GM23338 (cell line): ENCODE data around the gene KLHL22. TPM values are rescaled to one million over a fixed set of nuclear protein-coding genes. Genes with fewer than 3 reads are reported as not detected.

Experiments used
- ATAC-seq: fragments of 200-7000 bp; cut with Tn5 transposase; 3 replicates; pipeline ENCODE4 v1.9.1; 2020
- DNase-seq: peaks from one replicate; pipeline ENCODE4 v3.0.0-alpha.2; 2015; ENCODE audit warnings: low spot score
- H2AFZ ChIP-seq: fragments of 200-600 bp; sonication (generic); 2 replicates; pipeline ENCODE4 v1.8.0; 2016; ENCODE audit warnings: antibody characterized with exemption, mild to moderate bottlenecking, moderate library complexity
- H3F3A ChIP-seq: fragments of 200-600 bp; sonication (generic); replicated peaks from 2 replicates; pipeline ENCODE4 v1.8.0; 2017; ENCODE audit warnings: antibody characterized with exemption, mixed run types, low read depth
- H3K27ac ChIP-seq: fragments of 200-600 bp; sonication (generic); 2 replicates; pipeline ENCODE4 v1.6.1; 2016; ENCODE audit warnings: low read depth
- H3K27me3 ChIP-seq: fragments of 200-600 bp; sonication (generic); 2 replicates; pipeline ENCODE4 v1.8.0; 2016; ENCODE audit warnings: mild to moderate bottlenecking, mixed run types, moderate library complexity; ENCODE audit not compliant: insufficient read depth
- H3K36me3 ChIP-seq: fragments of 200-600 bp; sonication (generic); 2 replicates; pipeline ENCODE4 v1.8.0; 2016; ENCODE audit warnings: mild to moderate bottlenecking; ENCODE audit not compliant: insufficient read depth
- H3K4me1 ChIP-seq: fragments of 200-600 bp; sonication (generic); 2 replicates; pipeline ENCODE4 v1.8.0; 2016; ENCODE audit warnings: mild to moderate bottlenecking, moderate library complexity; ENCODE audit not compliant: insufficient read depth
- H3K4me2 ChIP-seq: fragments of 200-600 bp; sonication (generic); 2 replicates; pipeline ENCODE4 v1.7.1; 2017; ENCODE audit warnings: mixed run types
- H3K4me3 ChIP-seq: fragments of 200-600 bp; sonication (generic); 2 replicates; pipeline ENCODE4 v1.6.1; 2016; ENCODE audit warnings: mixed run types
- H3K79me2 ChIP-seq: fragments of 200-600 bp; sonication (generic); replicated peaks from 2 replicates; pipeline ENCODE4 v1.8.0; 2017; ENCODE audit warnings: mild to moderate bottlenecking; ENCODE audit not compliant: insufficient read depth
- H3K9me2 ChIP-seq: fragments of 200-600 bp; sonication (generic); 2 replicates; pipeline ENCODE4 v1.8.0; 2017; ENCODE audit not compliant: insufficient read depth
- H4K20me1 ChIP-seq: fragments of 200-600 bp; sonication (generic); replicated peaks from 2 replicates; pipeline ENCODE4 v1.8.0; 2017; ENCODE audit warnings: mild to moderate bottlenecking; ENCODE audit not compliant: insufficient read depth
- H3K27ac Mint-ChIP-seq: 2 replicates; pipeline ENCODE4 v1.8.0; 2020; ENCODE audit warnings: inconsistent platforms, mild to moderate bottlenecking, moderate library complexity, mixed read lengths
- H3K27me3 Mint-ChIP-seq: 3 replicates; pipeline ENCODE4 v1.8.0; 2022; ENCODE audit warnings: low read depth, mild to moderate bottlenecking, moderate library complexity, mixed read lengths, inconsistent platforms; ENCODE audit not compliant: insufficient read depth, poor library complexity
- H3K36me3 Mint-ChIP-seq: 3 replicates; pipeline ENCODE4 v1.8.0; 2021; ENCODE audit warnings: low read depth, mild to moderate bottlenecking, inconsistent platforms, moderate library complexity, mixed read lengths
- H3K4me1 Mint-ChIP-seq: 3 replicates; pipeline ENCODE4 v1.8.0; 2020; ENCODE audit warnings: mild to moderate bottlenecking, inconsistent platforms, mixed read lengths
- H3K4me3 Mint-ChIP-seq: 3 replicates; pipeline ENCODE4 v1.8.0; 2021; ENCODE audit warnings: moderate library complexity, mild to moderate bottlenecking, inconsistent platforms, mixed read lengths
- H3K9me3 Mint-ChIP-seq: 3 replicates; pipeline ENCODE4 v1.8.0; 2020; ENCODE audit warnings: moderate library complexity, mild to moderate bottlenecking, inconsistent platforms, mixed read lengths
- CREB1 ChIP-seq: fragments of 250-450 bp; sonication (Bioruptor Pico); IDR thresholded peaks from 2 replicates; pipeline ENCODE4 v1.5.0; 2020; ENCODE audit warnings: low read depth, mild to moderate bottlenecking, moderate library complexity
- EZH2 ChIP-seq: fragments of 200-600 bp; sonication (generic); IDR thresholded peaks from one replicate; pipeline ENCODE4 v1.8.0; 2017; ENCODE audit warnings: antibody characterized with exemption, mild to moderate bottlenecking, low read depth; ENCODE audit not compliant: unreplicated experiment
- EZH2phosphoT487 ChIP-seq: fragments of 200-600 bp; sonication (generic); IDR thresholded peaks from one replicate; pipeline ENCODE4 v1.8.1; 2018; ENCODE audit warnings: antibody characterized with exemption; ENCODE audit not compliant: unreplicated experiment
- JUNB ChIP-seq: IDR thresholded peaks from one replicate; pipeline ENCODE4 v1.6.1; 2016; ENCODE audit warnings: antibody characterized with exemption; ENCODE audit not compliant: unreplicated experiment
- NANOG ChIP-seq: IDR thresholded peaks from 2 replicates; pipeline ENCODE4 v1.6.1; 2016; ENCODE audit warnings: antibody characterized with exemption, borderline replicate concordance
- POLR2AphosphoS5 ChIP-seq: IDR thresholded peaks from 2 replicates; pipeline ENCODE4 v1.6.1; 2016; ENCODE audit warnings: antibody characterized with exemption, low read depth
- STAT1 ChIP-seq: IDR thresholded peaks from one replicate; pipeline ENCODE4 v1.6.1; 2016; ENCODE audit warnings: antibody characterized with exemption; ENCODE audit not compliant: unreplicated experiment
- ZNF114 ChIP-seq: fragments of 250-450 bp; sonication (Bioruptor Pico); IDR thresholded peaks from 2 replicates; pipeline ENCODE4 v1.5.0; 2020; ENCODE audit warnings: mild to moderate bottlenecking, moderate library complexity
- ZNF331 ChIP-seq: fragments of 250-450 bp; sonication (Bioruptor Pico); IDR thresholded peaks from 2 replicates; pipeline ENCODE4 v1.5.0; 2020; ENCODE audit warnings: low read depth, mild to moderate bottlenecking, moderate library complexity
- polyA plus RNA-seq: library from polyadenylated mRNA; unstranded; fragments of >200 nt; fragmentation: Nextera tagmentation; extraction: Ambion mirVana; gene quantifications from 2 replicates; pipeline ENCODE4 v1.2.1, GENCODE V29; 2016
- total RNA-seq: library from RNA; depleted of rRNA; stranded (reverse); fragments of >200 nt; shearing (Covaris generic); gene quantifications from 2 replicates; pipeline ENCODE4 v1.2.3, GENCODE V29; 2014
- TF ChIP-seq, protein P1 (sequence below): IDR thresholded peaks from 2 replicates; pipeline ENCODE4 v1.6.1; 2016; ENCODE audit warnings: antibody characterized with exemption
- TF ChIP-seq, protein P2 (sequence below), 2 experiments: fragments of 200-600 bp in 1 of 2; sonication (generic) in 1 of 2; conservative IDR thresholded peaks; 2 replicates each; pipeline versions ENCODE4 v1.5.1 to v1.6.1; 2016 to 2017; ENCODE audit warnings: antibody characterized with exemption in 2 of 2, low read depth in 2 of 2, mild to moderate bottlenecking in 2 of 2, moderate library complexity in 1 of 2
- TF ChIP-seq, protein P3 (sequence below): IDR thresholded peaks from one replicate; pipeline ENCODE4 v1.6.1; 2018; ENCODE audit warnings: antibody characterized with exemption; ENCODE audit not compliant: unreplicated experiment
- TF ChIP-seq, protein P4 (sequence below): fragments of 250-450 bp; sonication (Bioruptor Pico); IDR thresholded peaks from 2 replicates; pipeline ENCODE4 v1.5.0; 2020; ENCODE audit warnings: mild to moderate bottlenecking, moderate library complexity

KLHL22 gene
- total and polyA plus RNA-seq, 2 experiments from 2014 or later: 2.4 to 16.0 TPM

DNA sequence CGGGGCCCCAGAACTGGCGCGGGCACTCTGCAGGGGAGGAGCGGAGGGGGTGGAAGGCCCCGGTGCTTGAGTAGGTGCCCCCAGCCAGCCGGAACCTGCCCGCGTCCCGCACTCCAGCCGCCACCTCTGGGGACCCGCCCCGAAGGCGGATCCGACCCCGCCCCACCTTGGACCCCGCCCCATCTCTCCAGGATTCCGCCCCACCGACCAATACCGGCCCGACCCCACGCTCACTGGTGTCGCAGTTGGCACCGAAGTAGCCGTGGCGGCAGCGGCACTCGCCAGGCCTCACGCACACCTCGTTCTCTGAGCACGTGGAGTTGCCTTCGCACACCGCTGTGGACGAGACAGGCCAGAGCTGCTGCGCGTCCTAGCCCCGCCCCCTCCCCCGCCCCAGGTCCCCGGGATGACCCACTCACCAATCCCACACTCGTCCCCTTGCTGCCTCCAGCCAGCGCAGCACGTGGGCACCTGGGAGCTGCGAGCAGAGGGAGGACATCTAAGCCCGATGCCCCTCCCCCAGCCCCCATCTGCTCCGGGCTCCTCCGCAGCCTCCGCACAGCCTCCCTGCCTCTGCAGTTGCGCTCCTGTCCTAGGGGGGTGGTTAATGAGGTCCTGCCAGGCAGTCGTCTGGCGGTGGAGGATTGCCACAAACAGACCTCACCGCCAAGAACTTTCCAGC lies 63.9 kb downstream of the KLHL22 start:
- Histone ChIP-seq H3K4me3 (peak overlapping the region; percentile 48; the same call in 1 of the 2 replicates), H3K36me3 (no peaks in the 10 kb centered on the region), H3K27me3 (peaks cover 98% of the 10 kb centered on the region), H3K27ac (no peak overlapping the region), H3K79me2 (peaks cover 9% of the 10 kb centered on the region), H3K4me1 (peaks cover 4% of the 10 kb centered on the region; the same call in 1 of the 2 replicates), H3F3A (0 out of 2 replicates have a peak, but pooled peaks cover 10% of the 10 kb centered on the region), H3K4me2 (peak overlapping the region; percentile 74; the same call in 1 of the 2 replicates), H4K20me1 (peaks cover 11% of the 10 kb centered on the region; the same call in 1 of the 2 replicates), H2AFZ (no peak overlapping the region), H3K9me2 (no peaks in the 10 kb centered on the region)
- DNase-seq: peak; percentile 43
- Mint-ChIP-seq H3K4me1 (peaks cover 4% of the 10 kb centered on the region), H3K27me3 (peaks cover 90% of the 10 kb centered on the region), H3K27ac (no peak overlapping the region), H3K4me3 (peak overlapping the region; percentile 65), H3K36me3 (peaks cover 7% of the 10 kb centered on the region; the same call in 2 of the 3 replicates), H3K9me3 (no peaks in the 10 kb centered on the region; the same call in none of the 3 replicates)
- peak; percentile 30 for ATAC-seq
- no peak for TF ChIP-seq JUNB
- no peak for TF ChIP-seq NANOG
- no peak for TF ChIP-seq POLR2AphosphoS5
- no peak for TF ChIP-seq ZNF331 (CRISPR knock-in tag)
- TF ChIP-seq, protein P1, sequence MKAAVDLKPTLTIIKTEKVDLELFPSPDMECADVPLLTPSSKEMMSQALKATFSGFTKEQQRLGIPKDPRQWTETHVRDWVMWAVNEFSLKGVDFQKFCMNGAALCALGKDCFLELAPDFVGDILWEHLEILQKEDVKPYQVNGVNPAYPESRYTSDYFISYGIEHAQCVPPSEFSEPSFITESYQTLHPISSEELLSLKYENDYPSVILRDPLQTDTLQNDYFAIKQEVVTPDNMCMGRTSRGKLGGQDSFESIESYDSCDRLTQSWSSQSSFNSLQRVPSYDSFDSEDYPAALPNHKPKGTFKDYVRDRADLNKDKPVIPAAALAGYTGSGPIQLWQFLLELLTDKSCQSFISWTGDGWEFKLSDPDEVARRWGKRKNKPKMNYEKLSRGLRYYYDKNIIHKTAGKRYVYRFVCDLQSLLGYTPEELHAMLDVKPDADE: no peak
- no peak for TF ChIP-seq CREB1 (CRISPR knock-in tag)
- TF ChIP-seq, protein P2, sequence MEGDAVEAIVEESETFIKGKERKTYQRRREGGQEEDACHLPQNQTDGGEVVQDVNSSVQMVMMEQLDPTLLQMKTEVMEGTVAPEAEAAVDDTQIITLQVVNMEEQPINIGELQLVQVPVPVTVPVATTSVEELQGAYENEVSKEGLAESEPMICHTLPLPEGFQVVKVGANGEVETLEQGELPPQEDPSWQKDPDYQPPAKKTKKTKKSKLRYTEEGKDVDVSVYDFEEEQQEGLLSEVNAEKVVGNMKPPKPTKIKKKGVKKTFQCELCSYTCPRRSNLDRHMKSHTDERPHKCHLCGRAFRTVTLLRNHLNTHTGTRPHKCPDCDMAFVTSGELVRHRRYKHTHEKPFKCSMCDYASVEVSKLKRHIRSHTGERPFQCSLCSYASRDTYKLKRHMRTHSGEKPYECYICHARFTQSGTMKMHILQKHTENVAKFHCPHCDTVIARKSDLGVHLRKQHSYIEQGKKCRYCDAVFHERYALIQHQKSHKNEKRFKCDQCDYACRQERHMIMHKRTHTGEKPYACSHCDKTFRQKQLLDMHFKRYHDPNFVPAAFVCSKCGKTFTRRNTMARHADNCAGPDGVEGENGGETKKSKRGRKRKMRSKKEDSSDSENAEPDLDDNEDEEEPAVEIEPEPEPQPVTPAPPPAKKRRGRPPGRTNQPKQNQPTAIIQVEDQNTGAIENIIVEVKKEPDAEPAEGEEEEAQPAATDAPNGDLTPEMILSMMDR (conservative IDR thresholded peaks at IDR 0.05; ENCODE audit: low read depth in 2 of 2): no peak
- no peak for TF ChIP-seq EZH2
- no peak for TF ChIP-seq STAT1
- no peak for TF ChIP-seq EZH2phosphoT487
- TF ChIP-seq, protein P3, sequence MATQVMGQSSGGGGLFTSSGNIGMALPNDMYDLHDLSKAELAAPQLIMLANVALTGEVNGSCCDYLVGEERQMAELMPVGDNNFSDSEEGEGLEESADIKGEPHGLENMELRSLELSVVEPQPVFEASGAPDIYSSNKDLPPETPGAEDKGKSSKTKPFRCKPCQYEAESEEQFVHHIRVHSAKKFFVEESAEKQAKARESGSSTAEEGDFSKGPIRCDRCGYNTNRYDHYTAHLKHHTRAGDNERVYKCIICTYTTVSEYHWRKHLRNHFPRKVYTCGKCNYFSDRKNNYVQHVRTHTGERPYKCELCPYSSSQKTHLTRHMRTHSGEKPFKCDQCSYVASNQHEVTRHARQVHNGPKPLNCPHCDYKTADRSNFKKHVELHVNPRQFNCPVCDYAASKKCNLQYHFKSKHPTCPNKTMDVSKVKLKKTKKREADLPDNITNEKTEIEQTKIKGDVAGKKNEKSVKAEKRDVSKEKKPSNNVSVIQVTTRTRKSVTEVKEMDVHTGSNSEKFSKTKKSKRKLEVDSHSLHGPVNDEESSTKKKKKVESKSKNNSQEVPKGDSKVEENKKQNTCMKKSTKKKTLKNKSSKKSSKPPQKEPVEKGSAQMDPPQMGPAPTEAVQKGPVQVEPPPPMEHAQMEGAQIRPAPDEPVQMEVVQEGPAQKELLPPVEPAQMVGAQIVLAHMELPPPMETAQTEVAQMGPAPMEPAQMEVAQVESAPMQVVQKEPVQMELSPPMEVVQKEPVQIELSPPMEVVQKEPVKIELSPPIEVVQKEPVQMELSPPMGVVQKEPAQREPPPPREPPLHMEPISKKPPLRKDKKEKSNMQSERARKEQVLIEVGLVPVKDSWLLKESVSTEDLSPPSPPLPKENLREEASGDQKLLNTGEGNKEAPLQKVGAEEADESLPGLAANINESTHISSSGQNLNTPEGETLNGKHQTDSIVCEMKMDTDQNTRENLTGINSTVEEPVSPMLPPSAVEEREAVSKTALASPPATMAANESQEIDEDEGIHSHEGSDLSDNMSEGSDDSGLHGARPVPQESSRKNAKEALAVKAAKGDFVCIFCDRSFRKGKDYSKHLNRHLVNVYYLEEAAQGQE: no peak
- TF ChIP-seq ZNF114: no peak
- TF ChIP-seq, protein P4, sequence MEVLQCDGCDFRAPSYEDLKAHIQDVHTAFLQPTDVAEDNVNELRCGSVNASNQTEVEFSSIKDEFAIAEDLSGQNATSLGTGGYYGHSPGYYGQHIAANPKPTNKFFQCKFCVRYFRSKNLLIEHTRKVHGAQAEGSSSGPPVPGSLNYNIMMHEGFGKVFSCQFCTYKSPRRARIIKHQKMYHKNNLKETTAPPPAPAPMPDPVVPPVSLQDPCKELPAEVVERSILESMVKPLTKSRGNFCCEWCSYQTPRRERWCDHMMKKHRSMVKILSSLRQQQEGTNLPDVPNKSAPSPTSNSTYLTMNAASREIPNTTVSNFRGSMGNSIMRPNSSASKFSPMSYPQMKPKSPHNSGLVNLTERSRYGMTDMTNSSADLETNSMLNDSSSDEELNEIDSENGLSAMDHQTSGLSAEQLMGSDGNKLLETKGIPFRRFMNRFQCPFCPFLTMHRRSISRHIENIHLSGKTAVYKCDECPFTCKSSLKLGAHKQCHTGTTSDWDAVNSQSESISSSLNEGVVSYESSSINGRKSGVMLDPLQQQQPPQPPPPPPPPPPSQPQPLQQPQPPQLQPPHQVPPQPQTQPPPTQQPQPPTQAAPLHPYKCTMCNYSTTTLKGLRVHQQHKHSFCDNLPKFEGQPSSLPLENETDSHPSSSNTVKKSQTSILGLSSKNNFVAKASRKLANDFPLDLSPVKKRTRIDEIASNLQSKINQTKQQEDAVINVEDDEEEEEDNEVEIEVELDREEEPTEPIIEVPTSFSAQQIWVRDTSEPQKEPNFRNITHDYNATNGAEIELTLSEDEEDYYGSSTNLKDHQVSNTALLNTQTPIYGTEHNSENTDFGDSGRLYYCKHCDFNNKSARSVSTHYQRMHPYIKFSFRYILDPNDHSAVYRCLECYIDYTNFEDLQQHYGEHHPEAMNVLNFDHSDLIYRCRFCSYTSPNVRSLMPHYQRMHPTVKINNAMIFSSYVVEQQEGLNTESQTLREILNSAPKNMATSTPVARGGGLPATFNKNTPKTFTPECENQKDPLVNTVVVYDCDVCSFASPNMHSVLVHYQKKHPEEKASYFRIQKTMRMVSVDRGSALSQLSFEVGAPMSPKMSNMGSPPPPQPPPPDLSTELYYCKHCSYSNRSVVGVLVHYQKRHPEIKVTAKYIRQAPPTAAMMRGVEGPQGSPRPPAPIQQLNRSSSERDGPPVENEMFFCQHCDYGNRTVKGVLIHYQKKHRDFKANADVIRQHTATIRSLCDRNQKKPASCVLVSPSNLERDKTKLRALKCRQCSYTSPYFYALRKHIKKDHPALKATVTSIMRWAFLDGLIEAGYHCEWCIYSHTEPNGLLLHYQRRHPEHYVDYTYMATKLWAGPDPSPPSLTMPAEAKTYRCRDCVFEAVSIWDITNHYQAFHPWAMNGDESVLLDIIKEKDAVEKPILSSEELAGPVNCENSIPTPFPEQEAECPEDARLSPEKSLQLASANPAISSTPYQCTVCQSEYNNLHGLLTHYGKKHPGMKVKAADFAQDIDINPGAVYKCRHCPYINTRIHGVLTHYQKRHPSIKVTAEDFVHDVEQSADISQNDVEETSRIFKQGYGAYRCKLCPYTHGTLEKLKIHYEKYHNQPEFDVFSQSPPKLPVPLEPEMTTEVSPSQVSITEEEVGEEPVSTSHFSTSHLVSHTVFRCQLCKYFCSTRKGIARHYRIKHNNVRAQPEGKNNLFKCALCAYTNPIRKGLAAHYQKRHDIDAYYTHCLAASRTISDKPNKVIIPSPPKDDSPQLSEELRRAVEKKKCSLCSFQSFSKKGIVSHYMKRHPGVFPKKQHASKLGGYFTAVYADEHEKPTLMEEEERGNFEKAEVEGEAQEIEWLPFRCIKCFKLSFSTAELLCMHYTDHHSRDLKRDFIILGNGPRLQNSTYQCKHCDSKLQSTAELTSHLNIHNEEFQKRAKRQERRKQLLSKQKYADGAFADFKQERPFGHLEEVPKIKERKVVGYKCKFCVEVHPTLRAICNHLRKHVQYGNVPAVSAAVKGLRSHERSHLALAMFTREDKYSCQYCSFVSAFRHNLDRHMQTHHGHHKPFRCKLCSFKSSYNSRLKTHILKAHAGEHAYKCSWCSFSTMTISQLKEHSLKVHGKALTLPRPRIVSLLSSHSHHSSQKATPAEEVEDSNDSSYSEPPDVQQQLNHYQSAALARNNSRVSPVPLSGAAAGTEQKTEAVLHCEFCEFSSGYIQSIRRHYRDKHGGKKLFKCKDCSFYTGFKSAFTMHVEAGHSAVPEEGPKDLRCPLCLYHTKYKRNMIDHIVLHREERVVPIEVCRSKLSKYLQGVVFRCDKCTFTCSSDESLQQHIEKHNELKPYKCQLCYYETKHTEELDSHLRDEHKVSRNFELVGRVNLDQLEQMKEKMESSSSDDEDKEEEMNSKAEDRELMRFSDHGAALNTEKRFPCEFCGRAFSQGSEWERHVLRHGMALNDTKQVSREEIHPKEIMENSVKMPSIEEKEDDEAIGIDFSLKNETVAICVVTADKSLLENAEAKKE: no peak
